HG03469 (cell line): Measurements from ENCODE around the gene RAD9A.

Experiments
- ATAC-seq: cut with Tn5 transposase; IDR thresholded peaks from one replicate; pipeline ENCODE4 v1.9.1; 2021; ENCODE audit warnings: mild to moderate bottlenecking, moderate library complexity, moderate number of reproducible peaks; ENCODE audit not compliant: unreplicated experiment

Gene RAD9A

DNA sequence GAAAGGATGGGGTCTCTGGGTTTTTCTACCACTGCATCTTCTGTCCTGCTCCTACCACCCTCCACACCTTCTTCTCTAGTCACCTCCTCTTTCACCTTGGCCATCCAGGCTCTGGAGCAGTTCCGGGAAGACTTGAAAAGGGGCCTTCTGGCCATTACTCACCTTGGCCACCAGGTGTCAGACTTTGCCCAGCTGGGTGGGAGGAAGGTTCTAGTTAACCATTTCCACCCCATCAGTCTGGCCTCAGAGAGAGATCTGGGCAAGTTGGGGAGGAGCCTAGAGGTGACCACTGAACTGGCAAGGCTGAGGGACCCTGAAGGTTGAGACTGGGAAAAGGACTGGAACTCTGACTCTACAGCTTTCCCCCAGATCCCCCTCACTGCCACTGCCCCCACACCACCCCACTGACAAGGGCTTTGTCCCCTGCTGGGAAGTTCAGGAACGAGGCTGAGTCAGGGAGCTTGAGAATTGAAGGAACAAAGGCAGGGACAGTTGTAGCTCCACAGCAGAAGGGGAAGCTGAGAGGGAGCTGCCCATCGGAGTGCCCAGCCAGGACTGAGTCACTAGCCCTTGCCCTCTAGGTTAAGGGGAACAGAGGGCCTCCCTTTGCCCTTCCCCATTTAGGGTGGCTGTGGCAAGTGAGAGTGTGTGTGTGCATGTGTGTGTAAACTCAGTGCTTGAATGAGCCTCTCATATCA, 34.8 kb upstream of the RAD9A start:
- no peak for ATAC-seq

GRCh38 chr11:67357831-67358670, 33.7 kb upstream of the RAD9A start:
- no peak for ATAC-seq

DNA sequence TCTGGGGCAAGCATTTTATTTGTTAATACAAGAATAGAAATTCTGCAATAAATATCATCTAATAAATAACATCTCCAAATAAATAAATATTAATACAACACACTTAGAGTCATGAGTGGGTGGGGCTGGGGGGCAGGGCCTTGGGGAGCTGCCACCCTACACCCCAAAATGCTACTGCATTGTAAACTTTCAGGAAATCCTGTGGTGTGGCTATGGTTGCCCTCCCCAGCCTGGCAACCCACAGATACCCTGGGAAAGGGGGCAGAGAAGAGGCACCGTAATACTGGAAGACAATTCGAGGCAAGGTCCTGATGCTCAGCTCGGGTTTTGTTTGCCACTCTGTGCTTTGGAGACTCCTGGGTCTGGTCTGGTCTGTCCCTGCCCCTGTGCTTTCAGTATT, 27.6 kb upstream of the RAD9A start:
- no peak for ATAC-seq

- no peak for ATAC-seq
Observed at GRCh38 chr11:67364783-67365722, 26.7 kb upstream of the RAD9A start.

DNA sequence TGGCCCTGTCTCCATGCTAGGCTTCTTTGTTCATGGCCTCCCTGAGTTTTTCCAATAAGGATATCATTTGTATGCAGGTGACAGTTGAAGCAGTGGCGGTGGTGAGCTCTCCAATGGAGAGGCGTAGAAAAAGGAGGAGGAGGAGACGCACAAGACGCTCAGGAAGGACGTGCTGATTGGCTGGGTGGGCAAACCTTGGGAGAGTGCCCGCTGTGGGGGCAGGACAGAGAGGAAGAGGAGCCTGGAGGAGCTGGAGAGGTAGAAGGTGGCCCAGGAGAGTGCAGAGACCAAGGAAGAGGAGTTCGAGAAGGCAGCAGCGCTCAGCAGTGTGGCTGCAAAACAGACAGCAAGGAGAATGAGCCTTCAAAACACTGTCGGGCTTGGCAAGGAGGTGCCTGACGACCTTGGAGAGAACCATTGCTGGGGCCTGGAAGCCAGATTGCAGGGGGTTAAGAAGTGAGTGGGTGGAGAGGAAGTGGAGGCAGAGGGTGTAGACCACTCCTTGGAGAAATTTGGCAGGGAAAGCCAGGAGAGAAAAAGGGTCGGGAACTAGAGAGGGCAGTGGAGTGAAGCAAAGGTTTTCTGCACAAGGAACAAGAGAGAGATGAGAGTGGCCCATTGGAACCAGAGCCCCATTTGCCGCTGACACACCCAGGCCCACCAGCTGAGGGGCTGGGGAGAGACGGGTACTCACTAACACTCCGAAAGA, 25.9 kb upstream of the RAD9A start:
- ATAC-seq = no peak

- ATAC-seq = no peak
Observed at GRCh38 chr11:67366546-67366945, 25.2 kb upstream of the RAD9A start.

GRCh38 chr11:67366961-67367760, 24.6 kb upstream of the RAD9A start:
- ATAC-seq = no peak

DNA sequence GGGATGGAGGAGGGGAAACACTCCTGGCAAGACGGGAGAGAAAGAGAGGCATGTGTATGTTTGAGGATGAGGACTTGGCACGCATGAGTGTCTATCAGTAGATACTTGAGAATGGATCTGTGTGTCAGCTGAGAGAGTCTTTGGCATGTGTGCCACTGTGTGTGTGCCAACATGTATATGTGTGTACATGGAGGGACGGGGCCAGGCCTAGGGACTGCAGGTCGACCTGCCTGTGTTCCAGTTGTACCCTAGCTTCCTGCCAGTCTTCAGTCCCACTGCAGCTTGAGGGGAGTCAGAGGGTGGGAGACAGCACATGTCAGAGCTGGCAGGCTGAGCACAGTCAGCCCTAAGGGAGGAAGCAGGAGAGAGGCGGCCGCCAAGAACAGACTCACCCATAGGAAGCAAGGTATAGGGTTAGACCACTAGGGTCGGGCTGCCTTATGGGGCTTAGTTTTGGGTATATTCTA, 24.0 kb upstream of the RAD9A start:
- ATAC-seq = no peak

GRCh38 chr11:67368621-67369020, 23.2 kb upstream of the RAD9A start:
- ATAC-seq = no peak

DNA sequence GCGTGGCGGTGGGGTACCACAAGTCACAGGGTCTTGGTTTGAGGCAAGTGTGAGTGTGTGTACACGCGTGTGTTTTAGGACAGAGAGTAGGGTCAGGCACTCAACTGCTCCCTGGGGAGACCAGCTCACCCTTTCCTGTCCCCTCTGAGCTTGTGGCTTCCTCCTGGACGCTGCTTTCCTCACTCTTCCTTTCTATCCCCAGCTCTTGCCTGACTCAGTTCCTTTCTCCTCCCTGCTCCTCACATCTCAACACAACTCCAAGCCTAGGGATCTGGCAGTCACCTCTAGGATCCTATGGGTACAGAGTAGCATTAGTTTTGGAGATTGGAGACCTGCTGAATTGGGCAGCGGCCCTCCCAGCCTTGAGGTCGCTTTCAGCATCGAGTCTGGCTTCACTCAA, 22.5 kb upstream of the RAD9A start:
- no peak for ATAC-seq

DNA sequence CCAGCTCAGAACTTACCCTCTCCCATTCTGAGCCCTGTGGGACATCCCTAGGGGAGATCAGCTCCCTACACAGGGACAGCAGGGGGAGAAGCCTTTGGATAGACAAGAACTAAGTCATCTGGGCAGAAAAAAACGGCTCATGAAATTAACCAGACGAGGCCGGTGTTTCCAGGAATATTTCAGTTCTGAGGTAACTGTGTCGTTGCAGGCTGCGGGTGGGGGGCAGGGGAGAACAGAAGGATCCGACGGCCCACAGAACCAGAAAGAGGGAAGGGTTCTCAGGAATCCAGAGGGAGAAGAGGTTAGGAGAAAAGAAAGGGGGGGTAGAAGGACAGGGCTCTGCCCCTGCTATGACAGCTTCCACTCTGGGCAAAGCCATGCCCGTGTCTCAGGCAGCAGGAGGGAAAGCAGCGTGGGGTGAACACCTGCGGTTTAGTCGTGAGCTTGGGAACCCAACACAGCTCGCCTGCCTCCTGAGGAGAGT, 21.9 kb upstream of the RAD9A start:
- no peak for ATAC-seq

- no peak for ATAC-seq
Observed at GRCh38 chr11:67370351-67371076, 21.3 kb upstream of the RAD9A start.

DNA sequence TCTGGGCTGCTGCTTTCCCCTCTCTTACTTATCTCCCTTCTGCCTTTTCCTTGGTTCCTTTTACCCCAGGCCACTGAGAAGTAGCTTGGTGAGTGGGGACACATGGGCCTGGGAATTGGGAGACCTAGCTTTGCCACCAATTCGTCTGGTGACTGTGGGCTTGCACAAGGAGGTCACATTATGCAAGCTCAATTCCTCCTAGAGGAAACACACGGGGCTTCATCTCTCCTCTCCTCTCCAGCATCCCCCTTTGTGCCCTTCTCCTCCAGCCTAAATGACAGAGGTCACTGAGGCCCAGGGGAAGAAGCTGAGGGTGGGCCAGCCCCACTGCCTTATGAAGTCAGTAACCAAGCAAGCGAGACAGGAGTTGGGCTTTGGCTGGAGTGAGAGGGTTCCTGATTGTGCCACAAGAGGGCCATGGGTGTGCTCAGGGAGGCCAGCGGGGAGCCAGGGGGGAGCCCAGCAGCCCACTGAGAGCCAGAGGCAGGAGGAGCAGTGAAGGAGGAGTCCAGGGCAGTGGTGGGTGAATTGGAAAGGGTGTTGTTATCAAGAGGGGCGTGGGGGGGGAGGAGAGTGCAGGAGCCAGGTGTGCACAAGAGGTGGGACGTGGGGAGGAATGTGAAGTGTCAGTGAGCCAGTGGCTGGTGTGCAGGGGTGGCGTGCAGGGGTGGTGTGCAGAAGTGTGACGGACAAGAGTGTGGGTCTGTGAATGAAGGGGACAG, 20.4 kb upstream of the RAD9A start:
- no peak for ATAC-seq

DNA sequence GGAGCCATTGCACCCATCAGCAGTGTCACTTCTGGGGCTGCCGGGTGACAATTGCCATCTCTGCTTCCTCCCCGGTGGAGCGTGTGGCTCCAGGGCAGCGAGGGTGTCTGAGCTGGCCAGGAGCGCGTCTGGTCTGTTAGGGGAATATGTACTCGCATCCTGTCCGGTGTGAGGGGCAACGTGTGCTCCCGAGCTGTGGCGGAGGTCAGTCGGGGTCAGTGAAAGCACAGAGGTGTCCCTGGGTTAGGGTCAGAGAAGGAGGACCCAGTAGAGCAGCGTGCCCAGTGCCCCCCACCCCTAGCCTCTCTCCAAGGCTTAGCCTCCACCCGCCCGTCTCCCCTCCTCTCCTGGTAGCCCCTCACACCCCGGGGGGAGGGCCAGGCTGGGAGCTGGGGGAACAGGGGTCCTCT, 19.9 kb upstream of the RAD9A start:
- ATAC-seq = no peak

- ATAC-seq = no peak
Observed at GRCh38 chr11:67372321-67372992, 19.3 kb upstream of the RAD9A start.

GRCh38 chr11:67372993-67373647, 18.7 kb upstream of the RAD9A start, which contains the start of gene CLCF1:
Gene CLCF1, minus strand, starts transcription at chr11:67373598. Its CDS starts 59 bp downstream, at chr11:67373539.
- no peak for ATAC-seq
